IPS-15b (cell line): ENCODE data around the gene PUS7.
"Not testable (repeated sequence)": the region's sequence is repeated elsewhere in the genome, so short reads cannot be mapped to it uniquely, and the experiment has no call there.

ENCODE experiments used
- H3K27me3 ChIP-seq: one replicate; pipeline ENCODE4 v1.6.1; 2013; ENCODE audit warnings: low read length; ENCODE audit not compliant: control insufficient read depth, insufficient read depth
- H3K36me3 ChIP-seq: one replicate; pipeline ENCODE4 v1.6.1; 2013; ENCODE audit warnings: low read length; ENCODE audit not compliant: control insufficient read depth, insufficient read depth
- H3K4me1 ChIP-seq: one replicate; pipeline ENCODE4 v1.6.1; 2013; ENCODE audit warnings: mild to moderate bottlenecking, low read length; ENCODE audit not compliant: control insufficient read depth, insufficient read depth
- H3K4me3 ChIP-seq: one replicate; pipeline ENCODE4 v1.5.1; 2013; ENCODE audit warnings: low read depth, low read length
- H3K9ac ChIP-seq: one replicate; pipeline ENCODE4 v1.6.1; 2013; ENCODE audit warnings: low read depth, mild to moderate bottlenecking, low read length
- H3K9me3 ChIP-seq: one replicate; pipeline ENCODE4 v1.6.1; 2013; ENCODE audit warnings: mild to moderate bottlenecking, low read length; ENCODE audit not compliant: control insufficient read depth, insufficient read depth

PUS7 gene

DNA sequence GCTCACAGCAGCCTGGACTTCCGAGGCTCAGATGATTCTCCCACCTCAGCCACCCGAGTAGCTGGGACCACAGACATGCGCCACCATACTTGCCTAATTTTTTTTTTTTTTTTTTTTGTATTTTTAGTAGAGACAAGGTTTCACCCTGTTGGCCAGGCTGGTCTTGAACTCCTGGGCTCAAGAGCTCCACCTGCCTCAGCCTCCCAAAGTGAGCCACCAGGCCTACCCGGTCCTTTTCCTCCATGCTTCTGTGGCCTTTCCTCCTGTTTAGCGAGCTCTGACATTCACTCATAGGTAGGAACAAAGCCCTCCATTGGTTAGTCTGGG lies 83.3 kb downstream of the PUS7 start:
- Histone ChIP-seq H3K9me3 (no peaks in the 10 kb centered on the region), H3K4me1 (no peaks in the 10 kb centered on the region), H3K4me3 (no peak overlapping the region), H3K36me3 (no peaks in the 10 kb centered on the region), H3K27me3 (no peaks in the 10 kb centered on the region), H3K9ac (no peak overlapping the region)

DNA sequence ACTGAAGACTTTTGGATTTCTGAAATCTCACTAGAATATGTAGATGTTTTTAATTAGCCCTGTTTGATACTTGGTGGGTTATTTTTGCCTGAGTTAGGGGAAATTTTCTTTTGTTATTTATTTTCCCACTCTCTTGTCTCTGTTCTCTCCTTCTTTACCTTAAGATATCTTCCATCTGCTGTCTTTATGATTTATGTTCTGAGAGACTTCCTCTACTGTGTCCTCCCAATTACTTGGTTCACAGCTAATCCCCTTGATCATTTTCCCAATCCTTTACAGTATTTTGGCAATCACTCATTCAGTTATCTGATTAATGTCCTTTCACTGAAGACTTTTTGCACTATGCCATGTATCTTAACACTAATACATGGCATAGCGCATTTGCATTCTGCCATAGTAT lies 83.8 kb downstream of the PUS7 start:
- Histone ChIP-seq H3K4me3 (no peak overlapping the region), H3K9ac (no peak overlapping the region), H3K36me3 (no peaks in the 10 kb centered on the region), H3K4me1 (no peaks in the 10 kb centered on the region), H3K9me3 (no peaks in the 10 kb centered on the region), H3K27me3 (no peaks in the 10 kb centered on the region)

DNA sequence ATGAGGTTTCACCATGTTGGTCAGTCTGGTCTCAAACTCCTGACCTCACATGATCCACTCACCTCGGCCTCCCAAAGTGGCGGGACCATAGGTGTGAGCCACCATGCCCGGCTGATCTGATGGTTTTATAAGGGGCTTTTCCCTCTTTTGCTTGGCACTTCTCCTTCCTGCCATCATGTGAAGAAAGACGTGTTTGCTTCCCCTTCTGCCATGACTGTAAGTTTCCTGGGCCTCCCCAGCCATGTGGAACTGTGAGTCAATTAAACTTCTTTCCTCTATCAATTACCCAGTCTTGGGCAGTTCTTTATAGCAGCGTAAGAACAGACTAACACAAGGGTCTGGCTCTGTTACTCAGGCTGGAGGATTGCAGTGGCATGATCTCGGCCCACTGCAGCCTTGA lies 84.7 kb downstream of the PUS7 start:
- H3K4me3 ChIP-seq, H3K4me1 ChIP-seq: not testable (repeated sequence)

GRCh38 chr7:105429746-105430612 lies 92.1 kb downstream of the PUS7 start:
- Histone ChIP-seq H3K9me3 (no peaks in the 10 kb centered on the region), H3K36me3 (no peaks in the 10 kb centered on the region), H3K9ac (no peak overlapping the region), H3K4me1 (no peaks in the 10 kb centered on the region), H3K4me3 (no peak overlapping the region), H3K27me3 (no peaks in the 10 kb centered on the region)

More for the DNA sequence above, 84.7 kb downstream of the PUS7 start:
- not testable (repeated sequence) for H3K9ac ChIP-seq, H3K9me3 ChIP-seq, H3K27me3 ChIP-seq, H3K36me3 ChIP-seq

DNA sequence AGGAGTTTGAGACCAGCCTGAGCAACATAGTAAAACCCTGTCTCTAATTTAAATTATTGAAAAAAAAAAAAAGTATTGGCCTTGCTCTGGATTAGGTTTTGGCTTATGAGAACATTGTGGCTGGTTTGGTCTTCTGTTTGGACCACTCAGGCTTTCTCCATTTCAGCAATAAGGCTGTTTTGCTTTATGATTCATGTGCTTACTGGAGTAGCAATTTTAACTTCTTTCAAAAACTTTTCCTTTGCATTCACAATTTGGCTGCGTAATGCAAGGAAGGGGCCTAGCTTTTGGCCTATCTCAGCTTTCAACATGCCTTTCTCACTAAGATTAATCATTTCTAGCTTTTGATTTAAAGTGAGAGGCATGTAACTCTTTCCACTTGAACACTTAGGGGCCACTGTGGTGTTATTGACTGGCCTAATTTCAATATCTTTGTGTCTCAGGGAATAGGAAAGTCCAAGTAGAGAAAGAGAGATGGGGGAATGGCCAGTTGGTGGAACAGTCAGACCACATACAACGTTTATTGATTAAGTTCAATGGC lies 95.4 kb downstream of the PUS7 start:
- Histone ChIP-seq H3K4me1 (no peaks in the 10 kb centered on the region), H3K9me3 (no peaks in the 10 kb centered on the region), H3K27me3 (no peaks in the 10 kb centered on the region), H3K4me3 (no peak overlapping the region), H3K36me3 (no peaks in the 10 kb centered on the region), H3K9ac (no peak overlapping the region)

DNA sequence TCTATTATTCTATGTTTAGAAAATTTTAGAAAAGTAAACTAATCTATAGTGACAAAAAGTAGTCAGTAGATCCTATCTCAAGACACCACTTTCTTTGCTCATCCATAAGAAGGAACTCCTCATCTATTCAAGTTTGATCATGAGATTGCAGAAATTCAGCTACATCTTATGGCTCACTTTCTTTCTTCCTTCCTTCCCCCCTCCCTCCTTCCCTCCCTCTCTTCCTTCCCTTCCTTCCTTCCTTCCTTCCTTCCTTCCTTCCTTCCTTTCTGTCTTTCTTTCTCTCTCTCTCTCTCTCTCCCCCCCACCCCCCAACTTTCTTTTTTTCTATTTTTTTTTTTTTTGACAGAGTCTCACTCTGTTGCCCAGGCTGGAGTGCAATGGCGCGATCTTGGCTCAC lies 98.1 kb downstream of the PUS7 start:
- no peak overlapping the region for H3K4me3 ChIP-seq
- H3K9ac ChIP-seq, result no peak overlapping the region
- H3K27me3 ChIP-seq, result no peaks in the 10 kb centered on the region
- no peaks in the 10 kb centered on the region for H3K4me1 ChIP-seq
- H3K36me3 ChIP-seq, result no peaks in the 10 kb centered on the region
- H3K9me3 ChIP-seq, result no peaks in the 10 kb centered on the region

GRCh38 chr7:105413887-105414437 lies 108.1 kb downstream of the PUS7 start:
- Histone ChIP-seq H3K4me3 (no peak overlapping the region), H3K4me1 (no peaks in the 10 kb centered on the region), H3K36me3 (no peaks in the 10 kb centered on the region), H3K9me3 (no peaks in the 10 kb centered on the region), H3K9ac (no peak overlapping the region), H3K27me3 (no peaks in the 10 kb centered on the region)

DNA sequence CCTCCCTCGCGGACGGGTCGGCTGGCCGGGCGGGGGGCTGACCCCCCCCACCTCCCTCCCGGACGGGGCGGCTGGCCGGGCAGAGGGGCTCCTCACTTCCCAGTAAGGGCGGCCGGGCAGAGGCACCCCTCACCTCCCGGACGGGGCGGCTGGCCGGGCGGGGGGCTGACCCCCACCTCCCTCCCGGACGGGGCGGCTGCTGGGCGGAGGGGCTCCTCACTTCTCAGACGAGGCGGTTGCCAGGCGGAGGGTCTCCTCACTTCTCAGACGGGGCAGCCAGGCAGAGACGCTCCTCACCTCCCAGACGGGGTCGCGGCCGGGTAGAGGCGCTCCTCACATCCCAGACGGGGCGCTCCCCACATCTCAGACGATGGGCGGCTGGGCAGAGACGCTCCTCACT lies 111.3 kb downstream of the PUS7 start:
- H3K4me3 ChIP-seq, H3K9ac ChIP-seq, H3K9me3 ChIP-seq, H3K27me3 ChIP-seq, H3K36me3 ChIP-seq, H3K4me1 ChIP-seq: not testable (repeated sequence)

DNA sequence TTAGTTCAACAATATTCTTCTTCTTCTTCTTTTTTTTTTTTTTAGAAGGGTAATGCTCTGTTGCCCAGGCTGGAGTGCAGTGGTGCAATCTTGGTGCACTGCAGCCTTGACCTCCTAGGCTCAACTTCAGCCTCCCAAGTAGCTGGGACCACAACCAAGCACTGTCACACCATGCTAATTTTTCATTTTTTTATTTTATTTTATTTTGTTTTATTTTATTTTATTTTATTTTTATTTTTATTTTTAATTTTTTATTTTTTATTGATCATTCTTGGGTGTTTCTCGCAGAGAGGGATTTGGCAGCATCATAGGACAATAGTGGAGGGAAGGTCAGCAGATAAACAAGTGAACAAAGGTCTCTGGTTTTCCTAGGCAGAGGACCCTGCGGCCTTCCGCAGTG lies 112.3 kb downstream of the PUS7 start:
- not testable (repeated sequence) for H3K27me3 ChIP-seq, H3K4me3 ChIP-seq, H3K36me3 ChIP-seq, H3K9me3 ChIP-seq, H3K9ac ChIP-seq, H3K4me1 ChIP-seq

DNA sequence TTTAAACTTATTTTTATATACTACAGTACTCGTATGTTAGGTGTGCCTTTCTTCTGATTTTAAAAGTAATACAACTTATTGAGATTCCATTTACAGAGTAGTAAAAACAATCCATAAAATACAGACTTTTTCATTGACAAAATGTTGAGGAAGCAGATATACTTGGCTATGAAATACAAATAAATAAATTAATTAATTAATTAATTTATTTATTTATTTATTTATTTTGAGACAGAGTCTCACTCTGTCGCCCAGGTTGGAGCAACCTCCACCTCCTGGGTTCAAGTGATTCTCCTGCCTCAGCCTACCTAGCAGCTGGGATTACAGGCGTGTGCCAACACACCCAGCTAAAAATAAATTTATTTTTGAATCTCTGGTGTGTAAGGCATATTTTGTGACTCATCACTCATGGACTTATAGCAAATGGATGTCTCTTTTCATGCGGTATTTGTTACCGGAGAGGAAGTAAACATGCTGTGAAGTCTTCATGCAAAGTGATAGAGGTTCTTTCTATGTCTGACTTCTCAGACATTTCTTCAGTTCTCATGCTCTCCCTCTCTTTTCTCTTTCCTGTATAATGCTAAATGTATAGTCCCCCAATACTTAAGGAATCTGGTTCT lies 113.2 kb downstream of the PUS7 start:
- Histone ChIP-seq H3K9me3 (no peaks in the 10 kb centered on the region), H3K4me3 (no peak overlapping the region), H3K9ac (no peak overlapping the region), H3K36me3 (no peaks in the 10 kb centered on the region), H3K27me3 (no peaks in the 10 kb centered on the region), H3K4me1 (no peaks in the 10 kb centered on the region)
